ENCODE data around the gene USP35. TPM values are rescaled to one million over a fixed set of nuclear protein-coding genes. Genes with fewer than 3 reads are reported as not detected.

USP35 gene
- total RNA-seq, 2 experiments from 2014 or later, result 9.2 to 9.8 TPM

GRCh38 chr11:78189851-78190250 is 1.1 kb downstream of the USP35 start:
- Mint-ChIP-seq H3K4me1 (peaks cover 70% of the 10 kb centered on the region), H3K27me3 (no peaks in the 10 kb centered on the region), H3K27ac (peak overlapping the region; percentile 81), H3K36me3 (ENCODE audit: low read depth) (peaks cover 8% of the 10 kb centered on the region), H3K4me3 (peak overlapping the region; percentile 84), H3K9me3 (ENCODE audit: low read depth) (no peaks in the 10 kb centered on the region)
- no peak for ATAC-seq
- ChIA-PET CTCF (interaction anchor here (0.8 to 2.0 kb wide), 4 partner anchors 29 to 227 kb away, joined by 3 to 10 read pairs (median 4); partner anchors contain the start of gene GAB2), POLR2A (no interaction called here)
- DNase-seq, result peak; percentile 13
- intact Hi-C loops (cut with DNase I, micrococcal nuclease), result loop anchor here (2.0 to 5.0 kb wide), 4 partner anchors 13 to 375 kb away; partner anchors contain the start of gene INTS4 (in 1 of the 2)

DNA sequence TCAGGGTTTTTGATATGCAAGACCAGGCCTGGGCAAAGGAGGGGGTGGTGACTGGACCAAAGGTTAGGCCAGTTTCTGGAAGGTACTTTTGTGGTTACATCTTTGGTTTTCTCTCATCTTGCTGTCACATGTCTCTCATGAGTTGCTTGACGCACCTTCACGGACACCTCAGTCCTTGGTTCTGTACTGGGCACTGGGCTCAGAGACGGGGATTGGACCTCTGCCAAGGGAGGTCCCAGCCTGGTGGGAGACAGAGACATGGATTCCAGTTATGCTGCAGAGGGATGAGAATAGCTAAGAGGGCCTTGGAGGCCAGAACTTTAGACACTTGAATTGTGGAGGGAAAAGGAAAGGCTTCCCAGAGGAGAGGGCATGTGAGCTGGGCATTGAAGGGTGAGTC is 1.7 kb downstream of the USP35 start:
- Mint-ChIP-seq H3K36me3 (ENCODE audit: low read depth) (peaks cover 8% of the 10 kb centered on the region), H3K27ac (peak overlapping the region; percentile 35), H3K9me3 (ENCODE audit: low read depth) (no peaks in the 10 kb centered on the region), H3K27me3 (no peaks in the 10 kb centered on the region), H3K4me3 (peak overlapping the region; percentile 84), H3K4me1 (peaks cover 71% of the 10 kb centered on the region)
- CTCF ChIA-PET, result interaction anchor here (0.8 kb wide), 1 partner anchor 225 kb away, joined by 3 read pairs; no protein-coding TSS in a partner anchor
- ATAC-seq (no peak), DNase-seq (no peak)
- POLR2A ChIA-PET, result no interaction called here
- intact Hi-C loops (cut with DNase I, micrococcal nuclease), result no loop called here

- POLR2A ChIA-PET, result interaction anchor here (0.6 kb wide), 1 partner anchor 9 kb away, joined by 3 read pairs; no protein-coding TSS in a partner anchor
- intact Hi-C loops (cut with DNase I, micrococcal nuclease), result no loop called here
- ATAC-seq, result no peak
Observed at GRCh38 chr11:78190871-78191538, 2.3 kb downstream of the USP35 start.

DNA sequence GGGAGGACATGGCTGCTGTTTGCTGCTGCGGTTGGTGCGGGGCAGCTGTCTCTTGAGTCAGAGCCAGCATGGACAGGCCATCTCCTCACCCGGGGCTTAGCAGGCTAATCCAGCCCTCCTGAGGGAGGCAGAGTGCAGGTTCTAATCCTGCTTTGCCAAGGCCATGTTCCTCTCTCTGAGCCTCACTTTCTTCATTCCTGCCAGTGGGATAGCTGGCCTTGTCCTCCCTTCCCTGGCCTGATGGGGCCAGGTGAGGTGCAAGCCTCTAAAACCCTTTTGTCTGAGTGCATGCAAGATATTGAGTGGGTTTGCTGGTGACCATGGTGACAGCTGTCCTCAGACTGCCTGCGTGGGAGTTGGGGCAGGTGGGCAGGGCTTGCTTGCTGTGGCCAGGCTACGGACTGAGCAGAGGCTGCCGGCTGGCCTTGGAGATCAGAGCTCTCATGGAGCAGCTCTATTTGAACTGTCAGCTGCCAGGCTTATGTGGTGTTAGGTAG is 3.6 kb downstream of the USP35 start:
- DNase-seq, result no peak
- Mint-ChIP-seq H3K4me1 (peaks cover 54% of the 10 kb centered on the region), H3K9me3 (ENCODE audit: low read depth) (no peaks in the 10 kb centered on the region), H3K27me3 (no peaks in the 10 kb centered on the region), H3K36me3 (ENCODE audit: low read depth) (peaks cover 8% of the 10 kb centered on the region), H3K4me3 (no peak overlapping the region), H3K27ac (no peak overlapping the region)
- ChIA-PET POLR2A (no interaction called here), CTCF (interaction anchor here (0.7 to 1.4 kb wide), 2 partner anchors 9 to 36 kb away, joined by 3 to 4 read pairs; no protein-coding TSS in a partner anchor)
- no peak for ATAC-seq
- intact Hi-C loops (cut with DNase I, micrococcal nuclease), result no loop called here

More at GRCh38 chr11:78190871-78191538, 2.3 kb downstream of the USP35 start:
- Mint-ChIP-seq H3K27me3 (no peaks in the 10 kb centered on the region), H3K9me3 (ENCODE audit: low read depth) (no peaks in the 10 kb centered on the region), H3K27ac (peak overlapping the region; percentile 32), H3K4me1 (peaks cover 66% of the 10 kb centered on the region), H3K36me3 (ENCODE audit: low read depth) (peaks cover 9% of the 10 kb centered on the region), H3K4me3 (peak overlapping the region; percentile 84)
- no peak for DNase-seq
- CTCF ChIA-PET, result interaction anchor here (0.7 kb wide), 1 partner anchor 14 kb away, joined by 3 read pairs; no protein-coding TSS in a partner anchor

DNA sequence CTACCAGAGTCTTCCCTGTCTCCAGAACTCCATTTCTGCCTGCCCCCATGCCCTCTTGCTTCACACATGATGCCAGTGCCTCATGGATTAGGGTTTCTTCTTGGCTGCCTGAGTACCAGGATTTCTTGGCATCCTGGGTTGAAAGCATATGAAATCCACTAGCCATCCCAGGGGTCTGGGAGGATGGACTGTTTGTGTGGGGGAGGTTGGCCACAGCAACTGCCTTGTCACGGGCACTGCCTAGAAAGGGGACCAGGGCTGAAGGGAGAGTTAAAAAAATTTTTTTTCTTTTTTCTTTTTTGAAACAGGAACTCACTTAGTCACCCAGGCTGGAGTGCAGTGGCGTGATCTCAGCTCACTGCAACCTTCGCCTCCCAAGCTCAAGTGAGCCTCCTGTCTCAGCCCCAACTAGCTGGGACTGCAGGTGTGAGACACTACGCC is 4.2 kb downstream of the USP35 start:
- intact Hi-C loops (cut with DNase I, micrococcal nuclease), result no loop called here
- ChIA-PET CTCF (interaction anchor here (0.6 to 1.4 kb wide), 4 partner anchors 8 to 72 kb away, joined by 3 to 9 read pairs (median 4); no protein-coding TSS in a partner anchor), POLR2A (interaction anchor here (0.7 kb wide), 1 partner anchor 114 kb away, joined by 6 read pairs; the partner anchor contains the start of gene NDUFC2)
- Mint-ChIP-seq H3K27ac (peak overlapping the region; percentile 80), H3K36me3 (ENCODE audit: low read depth) (peaks cover 9% of the 10 kb centered on the region), H3K27me3 (no peaks in the 10 kb centered on the region), H3K4me3 (no peak overlapping the region), H3K9me3 (ENCODE audit: low read depth) (no peaks in the 10 kb centered on the region), H3K4me1 (peaks cover 49% of the 10 kb centered on the region)
- peak; percentile 13 for ATAC-seq
- DNase-seq, result peak; percentile 66

DNA sequence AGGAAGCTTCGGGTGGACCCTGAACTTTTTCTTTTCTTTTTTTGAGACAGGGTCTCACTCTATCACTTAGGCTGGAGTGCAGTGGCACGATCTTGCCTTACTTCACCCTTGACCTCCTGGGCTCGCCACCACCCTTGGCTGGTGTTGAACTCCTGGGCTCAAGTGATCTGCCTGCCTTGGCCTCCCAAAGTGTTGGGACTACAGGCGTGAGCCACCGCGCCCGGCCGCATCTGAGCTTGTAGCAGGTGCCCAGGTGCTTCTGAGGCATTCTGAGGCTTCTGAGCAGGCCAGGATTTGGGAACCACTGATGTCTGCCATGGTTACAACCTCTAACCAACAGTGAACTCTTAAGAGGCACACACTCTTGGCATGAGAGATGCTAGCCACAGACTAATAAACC is 5.1 kb downstream of the USP35 start:
- H3K27me3 Mint-ChIP-seq, result no peaks in the 10 kb centered on the region
- POLR2A ChIA-PET, result interaction anchor here (0.7 kb wide), 1 partner anchor 114 kb away, joined by 6 read pairs; the partner anchor contains the start of gene NDUFC2

GRCh38 chr11:78194490-78194889 is 5.8 kb downstream of the USP35 start:
- ATAC-seq, result peak; percentile 57
- H3K4me3 Mint-ChIP-seq, result no peak overlapping the region
- H3K27ac Mint-ChIP-seq, result no peak overlapping the region
- CTCF ChIA-PET, result interaction anchor here (1.0 kb wide), 1 partner anchor 11 kb away, joined by 4 read pairs; no protein-coding TSS in a partner anchor
- intact Hi-C loops (cut with DNase I, micrococcal nuclease), result no loop called here
- H3K9me3 Mint-ChIP-seq (ENCODE audit: low read depth), result no peaks in the 10 kb centered on the region
- H3K27me3 Mint-ChIP-seq, result no peaks in the 10 kb centered on the region
- H3K36me3 Mint-ChIP-seq (ENCODE audit: low read depth), result peaks cover 11% of the 10 kb centered on the region
- H3K4me1 Mint-ChIP-seq, result peaks cover 48% of the 10 kb centered on the region
- POLR2A ChIA-PET, result no interaction called here
- DNase-seq, result peak; percentile 23

More for the DNA sequence above, 5.1 kb downstream of the USP35 start:
- ATAC-seq, result no peak
- CTCF ChIA-PET, result interaction anchor here (1.0 to 1.4 kb wide), 2 partner anchors 9 to 11 kb away, joined by 4 to 9 read pairs; no protein-coding TSS in a partner anchor
- intact Hi-C loops (cut with DNase I, micrococcal nuclease), result no loop called here
- no peak for DNase-seq
- H3K4me3 Mint-ChIP-seq, result no peak overlapping the region
- H3K27ac Mint-ChIP-seq, result peak overlapping the region; percentile 75
- H3K4me1 Mint-ChIP-seq, result peaks cover 49% of the 10 kb centered on the region
- no peaks in the 10 kb centered on the region for H3K9me3 Mint-ChIP-seq (ENCODE audit: low read depth)
- H3K36me3 Mint-ChIP-seq (ENCODE audit: low read depth), result peaks cover 11% of the 10 kb centered on the region

DNA sequence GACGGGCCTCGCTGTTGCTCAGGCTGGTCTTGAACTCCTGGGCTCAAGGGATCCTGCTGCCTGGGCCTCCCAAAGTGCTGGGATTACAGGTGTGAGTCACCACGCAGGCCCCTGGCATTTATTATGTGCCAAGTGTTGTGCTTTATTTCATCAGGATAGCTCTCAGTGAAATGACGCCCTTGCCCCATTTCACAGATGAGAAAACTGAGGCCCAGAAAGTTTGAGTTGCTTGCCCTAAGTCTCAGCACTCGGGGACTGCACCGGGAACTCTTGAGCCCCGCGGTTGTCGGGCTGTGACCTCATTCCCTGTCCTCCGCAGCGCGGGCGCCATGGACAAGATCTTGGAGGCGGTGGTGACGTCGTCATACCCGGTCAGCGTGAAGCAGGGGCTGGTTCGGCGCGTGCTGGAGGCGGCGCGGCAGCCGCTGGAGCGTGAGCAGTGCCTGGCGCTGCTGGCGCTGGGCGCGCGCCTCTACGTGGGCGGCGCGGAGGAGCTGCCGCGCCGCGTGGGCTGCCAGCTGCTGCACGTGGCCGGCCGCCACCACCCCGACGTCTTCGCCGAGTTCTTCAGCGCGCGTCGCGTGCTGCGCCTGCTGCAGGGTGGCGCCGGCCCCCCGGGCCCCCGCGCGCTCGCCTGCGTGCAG is 7.3 kb downstream of the USP35 start:
- Mint-ChIP-seq H3K27ac (no peak overlapping the region), H3K4me3 (no peak overlapping the region), H3K36me3 (ENCODE audit: low read depth) (peaks cover 11% of the 10 kb centered on the region), H3K9me3 (ENCODE audit: low read depth) (no peaks in the 10 kb centered on the region), H3K27me3 (no peaks in the 10 kb centered on the region), H3K4me1 (peaks cover 38% of the 10 kb centered on the region)
- CTCF ChIA-PET, result no interaction called here
- ATAC-seq, result no peak
- intact Hi-C loops (cut with DNase I, micrococcal nuclease), result no loop called here
- no peak for DNase-seq
- POLR2A ChIA-PET, result no interaction called here

DNA sequence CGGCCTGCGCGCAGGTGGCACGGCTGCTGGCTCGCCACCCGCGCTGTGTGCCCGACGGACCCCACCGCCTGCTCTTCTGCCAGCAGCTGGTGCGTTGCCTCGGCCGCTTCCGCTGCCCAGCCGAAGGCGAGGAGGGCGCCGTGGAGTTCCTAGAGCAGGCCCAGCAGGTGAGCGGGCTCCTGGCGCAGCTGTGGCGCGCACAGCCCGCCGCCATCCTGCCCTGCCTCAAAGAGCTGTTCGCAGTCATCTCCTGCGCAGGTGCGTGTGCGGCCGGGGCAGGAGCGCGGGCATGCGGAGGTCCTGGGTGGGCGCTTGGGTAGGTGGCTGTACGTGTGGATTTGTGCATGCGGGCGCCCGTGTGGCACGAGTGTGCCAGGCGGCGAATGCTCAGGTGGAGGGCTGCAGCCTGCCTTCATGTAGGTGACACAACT is 8.0 kb downstream of the USP35 start:
- intact Hi-C loops (cut with DNase I, micrococcal nuclease), result no loop called here
- DNase-seq (no peak), ATAC-seq (no peak)

DNA sequence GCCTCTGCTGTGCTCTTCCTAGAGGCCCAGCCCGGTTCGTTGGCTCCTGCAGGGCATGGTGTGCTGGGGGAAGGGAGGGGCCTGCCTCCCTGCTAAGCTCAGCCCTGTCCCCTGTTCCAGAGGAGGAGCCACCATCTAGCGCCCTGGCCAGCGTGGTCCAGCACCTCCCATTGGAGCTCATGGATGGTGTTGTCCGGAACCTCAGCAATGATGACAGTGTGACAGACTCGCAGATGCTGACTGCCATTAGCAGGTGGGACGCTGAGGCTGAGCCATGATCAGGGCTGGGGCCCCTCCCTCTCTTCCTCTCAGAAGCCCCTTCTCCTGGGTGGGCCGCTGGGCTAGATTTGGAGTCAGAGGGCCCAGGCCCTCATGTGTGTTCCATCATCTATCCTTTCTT is 9.1 kb downstream of the USP35 start:
- Mint-ChIP-seq H3K4me1 (peaks cover 44% of the 10 kb centered on the region), H3K27me3 (no peaks in the 10 kb centered on the region), H3K9me3 (ENCODE audit: low read depth) (no peaks in the 10 kb centered on the region), H3K4me3 (no peak overlapping the region), H3K36me3 (ENCODE audit: low read depth) (peaks cover 11% of the 10 kb centered on the region), H3K27ac (no peak overlapping the region)
- intact Hi-C loops (cut with DNase I, micrococcal nuclease), result no loop called here
- POLR2A ChIA-PET, result no interaction called here
- CTCF ChIA-PET, result interaction anchor here (0.6 kb wide), 1 partner anchor 10 kb away, joined by 3 read pairs; no protein-coding TSS in a partner anchor
- ATAC-seq, result no peak
- no peak for DNase-seq

More for the DNA sequence above, 8.0 kb downstream of the USP35 start:
- Mint-ChIP-seq H3K36me3 (ENCODE audit: low read depth) (peaks cover 11% of the 10 kb centered on the region), H3K4me1 (peaks cover 39% of the 10 kb centered on the region), H3K9me3 (ENCODE audit: low read depth) (no peaks in the 10 kb centered on the region), H3K27ac (no peak overlapping the region), H3K4me3 (no peak overlapping the region), H3K27me3 (no peaks in the 10 kb centered on the region)
- CTCF ChIA-PET, result no interaction called here
- POLR2A ChIA-PET, result no interaction called here

- ATAC-seq (no peak), DNase-seq (no peak)
- ChIA-PET CTCF (no interaction called here), POLR2A (no interaction called here)
- peaks cover 11% of the 10 kb centered on the region for H3K36me3 Mint-ChIP-seq (ENCODE audit: low read depth)
- H3K4me3 Mint-ChIP-seq, result no peak overlapping the region
- no peaks in the 10 kb centered on the region for H3K9me3 Mint-ChIP-seq (ENCODE audit: low read depth)
- H3K27ac Mint-ChIP-seq, result no peak overlapping the region
- H3K4me1 Mint-ChIP-seq, result peaks cover 38% of the 10 kb centered on the region
- H3K27me3 Mint-ChIP-seq, result no peaks in the 10 kb centered on the region
- intact Hi-C loops (cut with DNase I, micrococcal nuclease), result no loop called here
Observed at GRCh38 chr11:78199015-78199652, 10.4 kb downstream of the USP35 start.
